Adrenal gland (tissue), 5 donors: ENCODE measurements around the gene IKZF3.

Experiments
- POLR2A ChIP-seq, 2 donors: fragments of 450-650 bp; IDR thresholded peaks; one replicate each; pipeline ENCODE4 v1.6.1; 2017; ENCODE audit warnings: antibody characterized with exemption in 2 of 2, mild to moderate bottlenecking in 2 of 2, moderate library complexity in 1 of 2
- TF ChIP-seq, protein P1 (sequence below), 6 experiments: fragments of 450-650 bp in 4 of 6; fragments of 200-600 bp in 2 of 6; sonication (generic) in 1 of 6; IDR thresholded peaks; 1 replicate in 5 of 6; 2 replicates in 1 of 6; pipeline versions ENCODE4 v1.5.1 to v1.8.0; 2016 to 2021; ENCODE audit warnings: antibody characterized with exemption in 6 of 6, mild to moderate bottlenecking in 2 of 6, moderate library complexity in 1 of 6
- donor health status: DM: no; HTN: no; CAD: no.

DNA sequence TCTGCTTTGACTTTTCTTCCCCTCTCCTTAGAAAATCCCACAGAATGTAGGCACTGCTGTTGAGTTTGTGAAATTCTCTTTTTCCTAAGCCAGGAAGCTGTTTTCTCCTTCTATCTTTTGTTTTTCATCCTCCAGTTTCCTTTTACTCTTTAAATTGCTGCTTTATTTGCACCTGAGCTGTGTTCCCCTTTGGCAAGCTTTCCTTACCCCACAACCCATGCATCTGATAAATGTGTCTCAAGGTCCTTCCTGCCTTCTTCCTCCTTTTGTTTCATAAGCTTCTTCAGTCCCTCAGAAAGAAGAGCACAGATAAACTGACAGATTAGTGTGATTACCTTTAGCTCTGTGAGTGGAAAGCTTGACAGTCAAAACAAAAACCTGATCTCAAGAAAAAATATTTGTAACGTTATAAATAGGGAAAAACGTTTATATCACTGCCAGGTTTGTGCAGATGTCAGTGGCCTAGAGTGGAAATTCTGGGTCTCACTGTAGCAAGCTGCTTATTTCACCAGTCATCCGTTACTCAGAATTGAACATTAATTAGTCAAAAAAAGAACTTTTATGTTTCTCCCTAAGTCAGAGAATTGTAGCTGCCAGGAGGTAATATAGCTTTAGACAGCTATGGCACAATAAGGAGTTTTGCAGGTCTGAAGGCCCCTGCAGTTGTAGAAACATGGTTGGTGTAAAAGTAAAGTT, 30.7 kb upstream of the IKZF3 start:
- TF ChIP-seq, protein P1, sequence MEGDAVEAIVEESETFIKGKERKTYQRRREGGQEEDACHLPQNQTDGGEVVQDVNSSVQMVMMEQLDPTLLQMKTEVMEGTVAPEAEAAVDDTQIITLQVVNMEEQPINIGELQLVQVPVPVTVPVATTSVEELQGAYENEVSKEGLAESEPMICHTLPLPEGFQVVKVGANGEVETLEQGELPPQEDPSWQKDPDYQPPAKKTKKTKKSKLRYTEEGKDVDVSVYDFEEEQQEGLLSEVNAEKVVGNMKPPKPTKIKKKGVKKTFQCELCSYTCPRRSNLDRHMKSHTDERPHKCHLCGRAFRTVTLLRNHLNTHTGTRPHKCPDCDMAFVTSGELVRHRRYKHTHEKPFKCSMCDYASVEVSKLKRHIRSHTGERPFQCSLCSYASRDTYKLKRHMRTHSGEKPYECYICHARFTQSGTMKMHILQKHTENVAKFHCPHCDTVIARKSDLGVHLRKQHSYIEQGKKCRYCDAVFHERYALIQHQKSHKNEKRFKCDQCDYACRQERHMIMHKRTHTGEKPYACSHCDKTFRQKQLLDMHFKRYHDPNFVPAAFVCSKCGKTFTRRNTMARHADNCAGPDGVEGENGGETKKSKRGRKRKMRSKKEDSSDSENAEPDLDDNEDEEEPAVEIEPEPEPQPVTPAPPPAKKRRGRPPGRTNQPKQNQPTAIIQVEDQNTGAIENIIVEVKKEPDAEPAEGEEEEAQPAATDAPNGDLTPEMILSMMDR (IDR thresholded peaks at IDR 0.05), result no peak
- TF ChIP-seq POLR2A (IDR thresholded peaks at IDR 0.05), result no peak
